Activated CD8-positive, alpha-beta memory T cell treated with anti-CD3 and anti-CD28 coated beads for 24 hours (primary cell): ENCODE measurements around the gene RAB6A.

ENCODE experiments used
- DNase-seq: peaks from one replicate; pipeline ENCODE4 v3.0.0-alpha.2; 2020

The RAB6A gene

GRCh38 chr11:73652046-73652730 is 108.7 kb downstream of the RAB6A start:
- no peak for DNase-seq

GRCh38 chr11:73651661-73652045 is 109.2 kb downstream of the RAB6A start:
- no peak for DNase-seq

- DNase-seq: no peak
Measured at GRCh38 chr11:73651252-73651651, 109.6 kb downstream of the RAB6A start.

- no peak for DNase-seq
Measured at GRCh38 chr11:73650400-73650799, 110.5 kb downstream of the RAB6A start.

GRCh38 chr11:73649206-73649605 is 111.7 kb downstream of the RAB6A start:
- DNase-seq: no peak

- DNase-seq: no peak
Measured at GRCh38 chr11:73648571-73649046, 112.3 kb downstream of the RAB6A start.

GRCh38 chr11:73648121-73648520 is 112.8 kb downstream of the RAB6A start:
- DNase-seq: no peak

GRCh38 chr11:73647459-73648100 is 113.3 kb downstream of the RAB6A start:
- DNase-seq: peak; percentile 96

GRCh38 chr11:73645972-73646631 is 114.8 kb downstream of the RAB6A start, which contains the start of gene PLEKHB1:
PLEKHB1 (plus strand) TSS chr11:73646581; CDS start chr11:73646609, 28 bp downstream.
- no peak for DNase-seq

- DNase-seq: no peak
Measured at GRCh38 chr11:73645121-73645969, 115.5 kb downstream of the RAB6A start.

- DNase-seq: no peak
Measured at GRCh38 chr11:73641668-73642067, 119.2 kb downstream of the RAB6A start.

- no peak for DNase-seq
Measured at GRCh38 chr11:73640592-73640991, 120.3 kb downstream of the RAB6A start.

GRCh38 chr11:73637012-73637411 is 123.9 kb downstream of the RAB6A start:
- DNase-seq: no peak

GRCh38 chr11:73636249-73636648 is 124.6 kb downstream of the RAB6A start:
- no peak for DNase-seq

GRCh38 chr11:73635721-73636120 is 125.2 kb downstream of the RAB6A start:
- no peak for DNase-seq

GRCh38 chr11:73633999-73634398 is 126.9 kb downstream of the RAB6A start:
- no peak for DNase-seq

GRCh38 chr11:73632996-73633395 is 127.9 kb downstream of the RAB6A start:
- DNase-seq: no peak

GRCh38 chr11:73629907-73630306 is 131.0 kb downstream of the RAB6A start:
- no peak for DNase-seq

GRCh38 chr11:73625696-73626318 is 135.1 kb downstream of the RAB6A start:
- DNase-seq: peak; percentile 81
